Stimulated activated naive CD8-positive, alpha-beta T cell treated with anti-CD3 and anti-CD28 coated beads, Interleukin-15, amount 100 ng/mL, for 72 hours (primary cell): ENCODE results near the gene OPRL1.
A peak's percentile ranks its signal among the peaks of the same experiment; 100 is the strongest.

Experiments used
- ATAC-seq: fragments of 150-1000 bp; cut with Tn5 transposase; 2 replicates; pipeline ENCODE4 v1.10.0; 2021; ENCODE audit warnings: mild to moderate bottlenecking, moderate library complexity
- DNase-seq, 2 donors: peaks; one replicate each; pipeline ENCODE4 v3.0.0; 2021 to 2022
- H3K27ac Mint-ChIP-seq, 2 donors: one replicate each; pipeline ENCODE4 v1.8.0; 2022; ENCODE audit warnings: mild to moderate bottlenecking in 2 of 2, mixed read lengths in 2 of 2, moderate library complexity in 2 of 2
- H3K27me3 Mint-ChIP-seq: one replicate; pipeline ENCODE4 v1.8.0; 2022; ENCODE audit warnings: mixed read lengths
- H3K4me1 Mint-ChIP-seq: one replicate; pipeline ENCODE4 v1.8.0; 2022; ENCODE audit warnings: mild to moderate bottlenecking, mixed read lengths
- H3K4me3 Mint-ChIP-seq, 2 donors: one replicate each; pipeline ENCODE4 v1.8.0; 2022; ENCODE audit warnings: mild to moderate bottlenecking in 2 of 2, mixed read lengths in 2 of 2, moderate library complexity in 1 of 2
- H3K9me3 Mint-ChIP-seq, 2 donors: one replicate each; pipeline ENCODE4 v1.8.0; 2022; ENCODE audit warnings: mixed read lengths in 2 of 2

Gene OPRL1

DNA sequence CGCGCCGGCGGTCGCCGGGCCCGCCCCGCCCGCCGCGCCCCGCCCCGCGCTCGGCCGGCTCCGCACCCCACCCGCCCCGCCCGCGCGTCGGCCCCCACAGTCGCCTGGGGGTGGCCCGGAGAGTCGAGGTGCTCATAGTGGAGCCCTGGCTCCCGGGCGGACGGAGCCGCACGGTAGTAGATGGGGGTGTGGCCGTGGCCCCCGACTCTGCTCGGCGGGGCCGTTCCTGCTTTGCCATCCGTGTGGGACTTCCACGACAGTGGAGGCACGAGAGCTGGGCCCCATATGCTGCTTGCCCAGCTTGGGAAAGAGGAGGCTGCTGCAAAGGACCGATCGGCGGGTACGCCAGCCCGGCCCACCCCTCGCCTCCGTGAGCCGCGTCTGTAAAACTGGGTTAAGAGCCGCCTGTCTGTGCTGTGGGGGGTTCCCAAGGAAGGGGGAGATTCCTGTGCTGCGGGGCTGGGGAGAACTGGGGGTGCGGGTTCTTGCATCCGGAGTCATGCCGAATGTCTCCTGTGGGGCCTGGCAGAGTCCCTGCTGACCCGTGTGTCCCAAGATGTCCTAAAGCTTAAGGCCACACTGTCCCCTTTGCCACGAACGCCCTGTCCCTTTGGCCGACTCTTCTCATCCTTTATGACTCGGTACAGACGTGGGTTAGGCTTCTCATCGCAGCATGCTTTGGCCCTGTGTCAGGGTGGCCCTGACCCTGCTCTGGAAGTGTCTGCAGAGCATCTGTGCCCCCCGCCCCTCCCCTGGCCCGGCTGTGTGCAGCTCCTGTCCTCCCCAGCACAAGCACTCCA, at the start of gene OPRL1:
Gene OPRL1 (plus strand): TSS at position 70 of the 800 bp plus-strand sequence. CDS start 12,639 bp downstream, outside the sequence.
- Mint-ChIP-seq H3K4me3 (peak within 1 kb of the TSS; percentile 96 to 98), H3K27ac (peak within 1 kb of the TSS; percentile 78), H3K9me3 (no peaks in the 10 kb centered on the region), H3K4me1 (peaks cover 83% of the 10 kb centered on the region), H3K27me3 (peaks cover 30% of the 10 kb centered on the region)
- peak; percentile 42 for ATAC-seq
- peak; percentile 59 to 64 for DNase-seq

DNA sequence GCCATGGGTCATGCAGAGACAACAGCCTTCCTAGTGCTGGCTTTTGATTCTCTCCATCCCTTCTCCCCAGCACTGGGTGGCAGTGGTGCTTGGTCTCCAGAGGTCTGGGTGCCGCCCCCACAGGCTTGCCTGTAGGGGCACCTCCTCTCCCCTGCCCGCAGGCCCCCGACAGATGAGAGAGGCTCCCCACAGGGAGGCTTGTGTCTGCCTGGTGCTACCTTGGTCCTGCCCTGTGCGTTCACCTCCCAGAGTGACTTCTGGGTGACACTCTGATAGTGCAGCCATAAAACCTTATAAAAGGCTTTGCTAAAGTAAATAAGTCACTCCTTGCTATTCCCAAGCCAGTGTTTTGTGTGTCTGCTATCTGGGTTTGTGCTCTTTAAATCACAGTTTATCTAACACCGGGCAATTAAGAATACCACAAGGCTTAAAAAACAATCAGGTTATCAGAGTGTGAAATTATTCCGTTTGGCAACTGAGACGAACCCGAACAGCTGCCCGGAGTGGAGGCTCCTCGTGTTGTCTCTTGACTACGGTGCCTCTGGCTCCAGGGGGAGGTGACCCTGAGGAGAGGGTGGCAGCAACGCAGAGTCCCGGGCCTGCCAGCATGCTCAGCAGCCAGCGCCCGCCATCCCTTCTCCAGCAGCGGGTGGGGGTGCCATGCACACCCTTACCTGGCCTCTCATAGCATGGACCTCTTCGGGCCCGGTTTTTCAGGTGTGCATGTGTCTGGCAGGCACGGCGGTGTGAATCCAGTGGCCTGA, 49.3 kb upstream of the OPRL1 start:
- Mint-ChIP-seq H3K4me1 (peaks cover 47% of the 10 kb centered on the region), H3K27me3 (no peaks in the 10 kb centered on the region), H3K9me3 (no peaks in the 10 kb centered on the region), H3K27ac (peak overlapping the region in 1 of 2 donors; percentile 42), H3K4me3 (no peak overlapping the region)
- ATAC-seq (no peak), DNase-seq (no peak)

DNA sequence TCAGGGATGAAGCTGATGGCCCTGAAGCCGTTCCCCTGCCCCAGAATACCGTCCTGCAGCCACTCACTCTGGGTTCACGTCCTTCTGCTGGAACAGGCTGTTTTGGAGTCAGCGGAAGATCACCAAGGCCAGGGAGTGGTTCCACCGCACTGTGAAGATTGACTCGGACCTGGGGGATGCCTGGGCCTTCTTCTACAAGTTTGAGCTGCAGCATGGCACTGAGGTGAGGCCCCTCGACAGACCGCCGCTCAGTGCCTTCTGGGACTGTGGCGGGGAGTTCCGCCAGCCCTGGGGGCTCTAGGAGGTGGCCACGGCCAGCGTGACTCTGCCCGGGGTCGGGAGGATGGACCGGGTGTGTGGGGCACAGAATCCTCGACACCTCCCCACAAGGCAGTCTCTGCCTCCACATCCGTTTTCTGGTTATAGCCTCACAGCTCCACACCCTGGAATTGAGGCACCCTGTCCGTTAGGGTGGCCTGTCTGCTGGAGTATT, 48.0 kb upstream of the OPRL1 start:
- ATAC-seq (no peak), DNase-seq (no peak)
- Mint-ChIP-seq H3K4me3 (no peak overlapping the region), H3K4me1 (peaks cover 60% of the 10 kb centered on the region), H3K9me3 (no peaks in the 10 kb centered on the region), H3K27me3 (no peaks in the 10 kb centered on the region), H3K27ac (peak overlapping the region in 1 of 2 donors; percentile 27)

DNA sequence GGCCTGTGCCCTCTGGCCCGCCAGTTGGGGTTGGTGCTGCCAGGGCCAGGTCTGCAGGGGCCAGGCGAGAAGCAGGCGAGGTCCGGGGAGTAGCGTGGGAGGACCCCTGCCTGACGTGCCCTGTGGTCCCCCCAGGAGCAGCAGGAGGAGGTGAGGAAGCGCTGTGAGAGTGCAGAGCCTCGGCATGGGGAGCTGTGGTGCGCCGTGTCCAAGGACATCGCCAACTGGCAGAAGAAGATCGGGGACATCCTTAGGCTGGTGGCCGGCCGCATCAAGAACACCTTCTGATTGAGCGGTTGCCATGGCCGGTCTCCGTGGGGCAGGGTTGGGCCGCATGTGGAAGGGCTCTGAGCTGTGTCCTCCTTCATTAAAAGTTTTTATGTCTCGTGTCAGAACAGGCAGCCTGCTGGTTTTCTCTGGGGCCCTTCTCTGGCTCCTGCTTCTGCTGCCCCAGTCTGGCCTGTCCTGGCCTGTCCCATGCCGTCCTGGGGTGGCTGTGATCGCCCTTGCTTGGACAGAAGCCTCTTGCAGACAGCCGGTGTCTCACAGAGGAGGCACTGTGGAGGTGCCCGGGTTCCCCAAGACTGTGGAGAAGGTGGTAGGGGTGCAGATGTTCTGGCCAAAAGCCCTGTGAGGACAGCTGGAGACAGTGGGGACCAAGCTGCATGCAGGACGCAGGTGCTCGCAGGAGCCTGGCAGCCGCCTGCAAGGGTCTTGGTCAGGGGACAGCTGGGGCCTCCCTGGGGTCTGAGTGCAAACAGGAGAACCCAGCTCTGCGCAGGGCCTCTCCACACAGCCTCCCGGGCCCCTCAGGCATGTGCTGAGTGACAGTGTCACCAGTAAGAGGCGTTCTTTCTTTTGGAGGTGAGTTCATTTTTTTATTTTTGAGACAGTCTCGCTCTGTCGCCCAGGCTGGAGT, 46.9 kb upstream of the OPRL1 start:
- Mint-ChIP-seq H3K27me3 (no peaks in the 10 kb centered on the region), H3K4me3 (peak overlapping the region in 1 of 2 donors; percentile 18), H3K4me1 (peaks cover 68% of the 10 kb centered on the region), H3K9me3 (no peaks in the 10 kb centered on the region), H3K27ac (peak overlapping the region; percentile 42 to 69)
- DNase-seq = no peak
- ATAC-seq = no peak

DNA sequence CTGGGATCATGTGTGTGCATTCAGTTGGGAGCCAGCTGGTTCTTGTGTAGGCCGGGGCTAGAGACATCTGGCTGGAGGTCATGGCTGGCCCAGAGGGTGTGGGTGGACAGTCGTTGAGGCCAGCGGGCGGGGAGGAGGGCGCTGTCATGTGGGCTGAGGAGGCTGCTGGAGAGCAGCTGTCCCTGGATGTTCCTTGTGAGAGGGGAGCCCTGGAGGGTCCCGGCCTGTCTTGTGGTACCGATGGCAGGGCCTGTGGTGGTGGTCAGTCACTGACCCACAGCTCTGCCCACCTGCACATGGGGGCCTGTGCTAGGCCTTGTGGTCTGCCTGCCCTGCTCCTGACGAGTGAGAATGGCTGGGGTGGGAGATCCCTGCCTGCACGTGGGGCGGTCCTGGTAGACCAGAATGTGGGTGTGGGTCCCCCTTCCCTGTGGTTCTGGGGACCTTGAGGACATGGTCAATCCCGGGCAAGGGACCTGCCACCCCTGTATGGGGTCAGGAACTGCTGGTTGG, 45.8 kb upstream of the OPRL1 start:
- Mint-ChIP-seq H3K9me3 (no peaks in the 10 kb centered on the region), H3K4me3 (peak overlapping the region; percentile 85 to 86), H3K27me3 (no peaks in the 10 kb centered on the region), H3K27ac (peak overlapping the region; percentile 65 to 95), H3K4me1 (peaks cover 69% of the 10 kb centered on the region)
- ATAC-seq (no peak), DNase-seq (no peak)

DNA sequence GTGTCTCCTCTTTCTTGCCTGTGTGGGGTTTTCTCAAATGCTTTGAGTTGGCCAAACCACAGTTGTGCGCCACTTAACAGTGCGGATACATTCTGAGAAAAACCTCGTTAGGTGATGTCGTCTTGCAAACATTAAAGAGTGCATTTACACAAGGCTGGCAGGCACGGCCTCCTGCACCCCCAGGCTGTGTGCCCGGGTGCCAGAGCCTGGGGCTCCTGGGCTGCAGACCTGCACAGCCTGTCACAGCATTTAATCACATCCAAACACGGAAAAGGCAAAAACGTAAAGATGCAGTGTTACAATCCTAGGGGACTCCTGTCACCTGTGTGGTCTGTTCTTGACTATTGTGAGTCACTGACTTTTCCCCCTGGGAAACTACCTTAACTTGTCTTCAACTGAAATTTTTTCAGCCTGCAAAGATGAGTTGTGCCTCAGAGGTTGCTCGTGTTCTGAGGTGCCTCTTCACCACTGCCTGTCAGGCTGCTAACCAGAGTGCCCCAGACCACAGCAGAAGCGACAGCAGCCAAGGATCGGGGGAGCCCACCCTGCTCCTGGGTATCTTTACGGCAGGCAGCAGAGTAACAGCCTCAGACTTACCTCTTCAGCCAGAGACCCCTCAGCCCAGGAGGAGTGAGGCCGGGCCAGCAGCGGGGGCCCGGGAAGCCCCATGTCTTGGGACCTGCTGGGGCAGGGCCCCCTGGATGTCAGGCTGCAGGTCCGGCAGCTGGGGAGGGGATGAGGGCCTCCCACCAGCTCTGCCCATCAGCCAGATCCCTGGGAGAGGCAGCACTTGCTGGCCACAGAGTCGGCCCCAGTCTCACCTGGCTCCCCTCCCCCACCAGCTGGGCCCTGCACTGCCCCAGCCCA, 44.6 kb upstream of the OPRL1 start:
- H3K9me3 Mint-ChIP-seq = no peaks in the 10 kb centered on the region
- peaks cover 76% of the 10 kb centered on the region for H3K4me1 Mint-ChIP-seq
- H3K27me3 Mint-ChIP-seq = peaks cover 8% of the 10 kb centered on the region
- H3K27ac Mint-ChIP-seq = peak overlapping the region; percentile 95 to 98
- ATAC-seq (peak; percentile 71), DNase-seq (peak; percentile 74 to 82)
- peak overlapping the region; percentile 85 to 86 for H3K4me3 Mint-ChIP-seq

DNA sequence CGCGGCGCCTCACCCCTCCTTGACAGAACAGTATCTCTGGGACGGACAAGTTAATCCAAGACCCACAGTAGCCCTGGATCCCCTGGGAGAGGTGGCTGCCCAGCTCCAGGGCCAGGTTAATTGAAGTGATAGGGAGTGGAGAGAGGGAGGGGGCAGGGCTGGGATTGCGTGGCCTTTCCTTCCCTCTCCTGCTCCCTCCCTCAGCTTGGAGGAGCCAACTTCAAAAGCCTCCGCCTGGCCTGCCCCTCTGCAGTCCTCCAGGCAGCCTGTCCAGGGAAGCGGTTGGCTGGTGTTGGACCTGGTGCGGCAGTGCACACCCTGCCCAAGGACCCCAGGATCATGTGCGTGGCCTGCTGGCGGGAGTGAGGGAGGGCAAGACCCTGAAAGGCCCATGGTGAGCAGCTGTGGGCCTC, 43.9 kb upstream of the OPRL1 start, which contains the start of gene C20orf204:
Gene C20orf204 (plus strand): TSS at position 250 of the 413 bp plus-strand sequence. CDS start 142 bp downstream, at position 392.
- peak within 1 kb of the TSS; percentile 95 to 98 for H3K27ac Mint-ChIP-seq

DNA sequence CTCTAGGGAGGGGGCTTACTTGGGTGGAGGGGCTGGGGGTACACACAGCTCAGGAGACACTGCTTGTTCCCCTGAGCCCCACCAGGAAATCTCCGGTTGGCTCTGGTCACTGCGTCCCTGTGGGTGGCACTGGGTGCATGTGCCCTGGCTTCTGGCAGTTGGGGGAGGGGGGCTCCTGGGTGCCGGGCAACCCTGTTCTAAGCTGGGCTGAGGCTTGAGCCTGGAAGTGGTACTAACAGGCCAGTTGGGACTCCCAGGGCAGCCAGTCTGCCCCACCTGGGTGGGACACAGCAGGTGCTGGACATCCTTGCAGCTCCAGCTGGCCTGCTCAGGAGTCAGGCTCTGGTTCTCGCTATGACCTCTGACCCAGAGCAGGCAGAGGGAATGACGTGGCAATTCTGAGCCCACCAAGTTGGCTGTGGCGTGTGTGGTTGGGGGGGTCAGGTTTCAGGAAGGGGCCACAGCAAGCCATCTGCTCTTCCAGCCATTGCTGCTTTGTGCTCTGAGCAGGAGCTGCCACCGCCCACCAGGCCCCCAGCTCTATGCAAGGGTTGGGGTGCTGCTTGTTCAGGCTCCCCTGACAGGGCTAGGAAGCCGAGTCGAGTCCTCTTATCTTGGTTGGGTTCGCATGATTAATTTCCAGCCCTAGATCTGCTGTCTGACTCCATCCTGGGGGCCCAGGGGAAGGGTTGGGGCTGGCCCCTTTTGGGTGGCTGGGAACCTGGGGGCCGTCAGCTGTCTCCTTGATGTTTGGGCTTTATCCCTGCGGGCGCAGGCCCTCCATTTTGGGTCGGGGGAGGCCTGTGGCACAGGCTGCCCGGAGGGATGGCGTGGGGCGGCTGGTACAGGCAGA, 43.3 kb upstream of the OPRL1 start:
- Mint-ChIP-seq H3K9me3 (no peaks in the 10 kb centered on the region), H3K4me3 (peak overlapping the region; percentile 85 to 86), H3K27ac (peak overlapping the region; percentile 73 to 88), H3K4me1 (peaks cover 86% of the 10 kb centered on the region), H3K27me3 (peaks cover 8% of the 10 kb centered on the region)
- DNase-seq (peak in 1 of 2 donors; percentile 71), ATAC-seq (peak; percentile 19)

More for the DNA sequence above, 43.9 kb upstream of the OPRL1 start, which contains the start of gene C20orf204:
- H3K4me1 Mint-ChIP-seq = peaks cover 79% of the 10 kb centered on the region
- ATAC-seq (no peak), DNase-seq (no peak)
- peak within 1 kb of the TSS; percentile 85 to 86 for H3K4me3 Mint-ChIP-seq
- no peaks in the 10 kb centered on the region for H3K9me3 Mint-ChIP-seq
- H3K27me3 Mint-ChIP-seq = peaks cover 8% of the 10 kb centered on the region

DNA sequence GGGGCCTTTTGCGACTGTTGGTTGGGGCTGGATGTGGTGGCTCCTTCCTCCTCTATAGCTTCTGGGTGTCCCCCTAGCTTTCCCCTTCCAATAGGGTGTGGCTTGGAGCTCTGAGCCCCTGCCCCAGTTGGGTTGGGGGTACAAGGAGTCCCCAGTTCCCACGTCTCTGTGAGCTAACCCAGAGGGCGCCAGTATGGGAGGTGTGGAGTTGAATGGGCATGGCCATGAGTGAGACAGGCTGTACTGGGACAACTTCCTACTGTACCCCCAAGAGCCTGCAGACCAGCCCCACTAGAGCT, 42.7 kb upstream of the OPRL1 start:
- DNase-seq (no peak), ATAC-seq (no peak)
- Mint-ChIP-seq H3K9me3 (no peaks in the 10 kb centered on the region), H3K4me3 (peak overlapping the region; percentile 85 to 86), H3K4me1 (peaks cover 92% of the 10 kb centered on the region), H3K27ac (peak overlapping the region in 1 of 2 donors; percentile 54), H3K27me3 (peaks cover 8% of the 10 kb centered on the region)

DNA sequence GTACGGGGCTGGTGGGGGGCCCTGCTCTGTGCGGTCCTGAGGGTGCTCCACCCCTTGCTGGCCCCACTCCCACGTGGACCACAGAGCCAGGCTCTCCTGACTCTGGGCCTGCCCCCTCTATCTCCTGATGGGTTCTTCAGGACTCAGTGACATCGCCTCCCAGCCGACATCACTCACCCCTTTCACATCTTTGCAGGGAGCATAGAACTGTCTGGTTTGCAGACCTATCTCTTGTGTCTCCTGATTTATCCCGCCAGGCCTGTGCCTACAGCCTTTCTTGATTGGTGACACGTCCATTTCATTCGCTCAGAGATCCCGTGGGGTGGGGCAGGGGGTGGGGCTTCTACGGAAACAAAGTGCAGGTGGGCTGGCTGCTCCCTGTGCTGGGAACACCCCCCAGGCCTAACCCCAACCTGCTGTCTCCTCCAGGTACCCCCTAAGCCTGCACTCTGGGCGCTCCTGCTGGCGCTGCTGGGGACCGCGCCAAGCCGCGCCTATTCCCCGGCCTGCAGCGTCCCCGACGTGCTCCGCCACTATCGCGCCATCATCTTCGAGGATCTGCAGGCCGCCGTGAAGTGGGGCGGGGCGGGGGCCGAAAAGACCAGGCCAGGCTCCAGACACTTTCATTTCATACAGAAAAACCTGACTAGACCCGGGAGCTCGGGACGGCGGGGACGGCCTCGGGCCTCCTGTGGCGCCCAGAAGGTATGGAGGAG, 42.2 kb upstream of the OPRL1 start:
- H3K4me1 Mint-ChIP-seq = peaks cover 89% of the 10 kb centered on the region
- H3K9me3 Mint-ChIP-seq = no peaks in the 10 kb centered on the region
- ATAC-seq (peak; percentile 6), DNase-seq (peak in 1 of 2 donors; percentile 67)
- H3K4me3 Mint-ChIP-seq = peak overlapping the region; percentile 85 to 86
- peak overlapping the region; percentile 71 to 73 for H3K27ac Mint-ChIP-seq
- H3K27me3 Mint-ChIP-seq = peaks cover 8% of the 10 kb centered on the region

DNA sequence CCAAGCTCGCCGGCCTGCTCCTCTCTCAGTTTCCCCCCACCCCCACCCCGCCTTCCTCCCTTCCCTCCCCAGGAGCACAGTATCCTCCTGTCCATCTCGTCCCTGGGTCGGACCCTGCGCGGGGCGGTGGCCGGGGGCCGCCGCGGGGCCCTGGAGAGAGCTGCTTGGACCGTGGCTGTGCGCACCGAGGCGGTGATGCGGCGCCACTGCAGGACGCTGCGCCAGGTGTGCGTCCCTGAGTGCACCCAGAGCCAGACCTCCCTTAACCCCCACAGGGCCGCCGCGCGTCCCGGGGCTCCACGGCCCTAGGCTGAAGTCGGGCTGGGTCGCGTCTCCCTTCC, 41.7 kb upstream of the OPRL1 start:
- peak; percentile 50 for ATAC-seq
- H3K4me1 Mint-ChIP-seq = peaks cover 84% of the 10 kb centered on the region

DNA sequence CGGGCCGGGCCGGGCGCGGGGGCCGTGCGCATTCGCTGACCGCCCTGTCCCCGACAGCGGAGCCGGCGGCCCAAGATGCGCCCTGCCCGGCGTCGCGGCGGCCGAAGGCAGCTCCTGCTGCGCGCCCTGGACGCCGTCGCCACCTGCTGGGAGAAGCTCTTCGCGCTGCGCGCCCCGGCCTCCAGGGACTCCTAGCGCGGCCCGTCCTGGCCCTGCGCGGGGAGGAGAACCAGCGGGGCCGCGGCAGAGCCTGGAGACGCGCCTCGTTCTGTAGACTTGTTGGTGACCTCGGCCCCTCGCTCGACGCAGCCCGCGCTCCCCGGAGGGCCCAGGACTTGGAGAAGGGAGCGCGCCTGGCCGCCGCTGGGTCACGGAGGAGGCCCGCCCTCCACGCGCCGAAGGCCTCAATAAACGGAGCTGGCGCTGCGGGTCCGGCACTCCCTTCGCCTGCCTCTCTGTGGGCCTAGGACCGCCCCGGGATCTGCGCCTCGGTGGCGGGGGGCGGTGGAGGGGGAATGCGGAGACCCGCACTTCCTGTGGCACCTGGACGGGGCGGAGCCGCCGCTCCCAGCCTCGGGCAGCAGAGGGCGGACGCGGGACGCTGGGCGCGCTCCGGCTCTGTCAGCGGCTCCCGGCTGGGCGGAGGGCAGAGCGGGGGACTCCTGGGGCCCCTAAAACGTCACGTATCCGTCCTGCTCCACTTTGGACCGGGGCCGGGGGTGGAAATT, 41.2 kb upstream of the OPRL1 start:
- Mint-ChIP-seq H3K27ac (peak overlapping the region in 1 of 2 donors; percentile 94), H3K4me3 (peak overlapping the region; percentile 85 to 86), H3K9me3 (no peaks in the 10 kb centered on the region), H3K4me1 (peaks cover 79% of the 10 kb centered on the region), H3K27me3 (peaks cover 8% of the 10 kb centered on the region)
- ATAC-seq = peak; percentile 52
- DNase-seq = peak; percentile 86

More for the DNA sequence above, 41.7 kb upstream of the OPRL1 start:
- Mint-ChIP-seq H3K27ac (peak overlapping the region in 1 of 2 donors; percentile 71), H3K27me3 (peaks cover 8% of the 10 kb centered on the region), H3K4me3 (peak overlapping the region; percentile 85 to 86), H3K9me3 (no peaks in the 10 kb centered on the region)
- peak in 1 of 2 donors; percentile 69 for DNase-seq
